Keratinocyte (primary cell): ENCODE data around the gene ZNF407.

ENCODE experiments used
- EZH2 ChIP-seq: IDR thresholded peaks from one replicate; pipeline ENCODE4 v1.6.1; 2012; ENCODE audit warnings: inconsistent platforms, mild to moderate bottlenecking, low read length, moderate library complexity
- TF ChIP-seq, protein P1 (sequence below), 3 experiments: IDR thresholded peaks in 1 of 3; conservative IDR thresholded peaks in 1 of 3; optimal IDR thresholded peaks in 1 of 3; 2 replicates in 2 of 3; 3 replicates in 1 of 3; pipeline versions ENCODE3 to v1.5.1; 2011; ENCODE audit warnings: low read length in 3 of 3, mild to moderate bottlenecking in 3 of 3, moderate library complexity in 2 of 3, control low read depth in 1 of 3, inconsistent platforms in 1 of 3; ENCODE audit not compliant: insufficient read depth in 2 of 3; ENCODE audit errors: extremely low read depth in 1 of 3

DNA sequence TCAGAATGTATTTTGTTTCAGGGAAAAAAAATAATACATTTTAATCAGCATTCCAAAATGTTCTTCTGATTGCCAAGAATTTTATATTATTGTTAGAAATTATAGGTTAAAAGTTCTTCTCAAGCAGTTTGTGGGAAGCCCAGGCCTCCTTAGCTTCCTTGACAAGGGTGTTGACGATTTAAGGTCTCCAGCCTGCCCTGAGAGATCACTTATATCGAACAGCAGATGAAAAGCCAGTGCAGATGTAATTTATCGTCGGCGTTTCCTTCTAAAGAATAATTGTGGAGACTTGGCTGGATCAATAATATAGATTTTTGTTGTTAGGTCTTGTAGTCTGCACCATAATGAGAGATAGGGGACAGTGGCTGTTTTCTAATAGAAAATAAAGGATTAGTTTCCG is 280.6 kb downstream of the ZNF407 start:
- no peak for TF ChIP-seq EZH2
- TF ChIP-seq, protein P1, sequence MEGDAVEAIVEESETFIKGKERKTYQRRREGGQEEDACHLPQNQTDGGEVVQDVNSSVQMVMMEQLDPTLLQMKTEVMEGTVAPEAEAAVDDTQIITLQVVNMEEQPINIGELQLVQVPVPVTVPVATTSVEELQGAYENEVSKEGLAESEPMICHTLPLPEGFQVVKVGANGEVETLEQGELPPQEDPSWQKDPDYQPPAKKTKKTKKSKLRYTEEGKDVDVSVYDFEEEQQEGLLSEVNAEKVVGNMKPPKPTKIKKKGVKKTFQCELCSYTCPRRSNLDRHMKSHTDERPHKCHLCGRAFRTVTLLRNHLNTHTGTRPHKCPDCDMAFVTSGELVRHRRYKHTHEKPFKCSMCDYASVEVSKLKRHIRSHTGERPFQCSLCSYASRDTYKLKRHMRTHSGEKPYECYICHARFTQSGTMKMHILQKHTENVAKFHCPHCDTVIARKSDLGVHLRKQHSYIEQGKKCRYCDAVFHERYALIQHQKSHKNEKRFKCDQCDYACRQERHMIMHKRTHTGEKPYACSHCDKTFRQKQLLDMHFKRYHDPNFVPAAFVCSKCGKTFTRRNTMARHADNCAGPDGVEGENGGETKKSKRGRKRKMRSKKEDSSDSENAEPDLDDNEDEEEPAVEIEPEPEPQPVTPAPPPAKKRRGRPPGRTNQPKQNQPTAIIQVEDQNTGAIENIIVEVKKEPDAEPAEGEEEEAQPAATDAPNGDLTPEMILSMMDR (optimal IDR thresholded peaks at IDR 0.05 in 1 of 3, IDR thresholded peaks at IDR 0.05 in 1 of 3, conservative IDR thresholded peaks at IDR 0.05 in 1 of 3; ENCODE audit: extremely low read depth in 1 of 3, insufficient read depth in 2 of 3, low read length in 3 of 3) = no peak
